A549 (cell line): ENCODE data around the gene RPN1. TPM values are rescaled to one million over a fixed set of nuclear protein-coding genes. Genes with fewer than 3 reads are reported as not detected.

Source experiments
- ATAC-seq, 2 experiments: fragments of 200-7000 bp in 1 of 2; fragments of >200 bp in 1 of 2; cut with Nextera tagmentation in 1 of 2; cut with Tn5 transposase in 1 of 2; 3 replicates each; pipeline versions ENCODE4 v1.8.0 to v1.9.1; 2018 to 2020; ENCODE audit warnings: mild to moderate bottlenecking in 1 of 2, moderate library complexity in 1 of 2
- CTCF ChIA-PET: fragments of 300-600 bp; sonication (Branson Sonifier 250); formaldehyde crosslinking; extraction: SDS; loops from one replicate; lab custom pipeline; 2021; ENCODE audit warnings: antibody characterized with exemption, inconsistent platforms; lab: Yijun Ruan, JAX
- POLR2A ChIA-PET: fragments of 350-600 bp; formaldehyde crosslinking; extraction: SDS; loops from one replicate; lab custom pipeline; 2021; ENCODE audit warnings: antibody characterized with exemption, inconsistent platforms; lab: Yijun Ruan, JAX
- DNase-seq, 2 experiments: peaks; one replicate each; pipeline versions ENCODE4 v3.0.0 to v3.0.0-alpha.2; 2011 to 2016; ENCODE audit warnings: low read depth in 1 of 2, low spot score in 1 of 2
- FAIRE-seq: peaks from 2 replicates; lab custom pipeline; 2011; peaks lifted over from hg19 to GRCh38; lab: Jason Lieb, UNC
- H3K27ac ChIP-seq, 2 experiments: fragments of >200 bp; sonication (Bioruptor Twin); formaldehyde crosslinking; 3 replicates each; pipeline ENCODE4 v1.5.1; 2016 to 2017
- H3K4me1 ChIP-seq: fragments of >200 bp; sonication (Bioruptor Twin); formaldehyde crosslinking; 3 replicates; pipeline ENCODE4 v1.6.1; 2016
- H3K4me2 ChIP-seq: fragments of >200 bp; sonication (Bioruptor Twin); formaldehyde crosslinking; 3 replicates; pipeline ENCODE4 v1.6.1; 2016
- H3K4me3 ChIP-seq: fragments of >200 bp; sonication (Bioruptor Twin); formaldehyde crosslinking; 3 replicates; pipeline ENCODE4 v1.5.1; 2016
- H3K9me3 ChIP-seq: fragments of >200 bp; sonication (Bioruptor Twin); formaldehyde crosslinking; 3 replicates; pipeline ENCODE4 v1.6.1; 2016
- CEBPB ChIP-seq, 2 experiments: fragments of >200 bp in 1 of 2; sonication (Bioruptor Twin) in 1 of 2; formaldehyde crosslinking in 1 of 2; IDR thresholded peaks; 2 replicates each; pipeline ENCODE4 v1.6.1; 2012 to 2016
- CHD2 ChIP-seq: fragments of 150-350 bp; IDR thresholded peaks from 2 replicates; pipeline ENCODE4 v1.6.1; 2014; ENCODE audit warnings: low read length; ENCODE audit not compliant: partially characterized antibody
- CHD4 ChIP-seq: fragments of 200-600 bp; sonication (generic); IDR thresholded peaks from 2 replicates; pipeline ENCODE4 v1.6.1; 2016; ENCODE audit warnings: antibody characterized with exemption, mild to moderate bottlenecking, borderline replicate concordance
- EHMT2 ChIP-seq: fragments of 200-600 bp; sonication (generic); IDR thresholded peaks from 2 replicates; pipeline ENCODE4 v1.6.1; 2016; ENCODE audit warnings: antibody characterized with exemption, low read depth, mild to moderate bottlenecking, moderate library complexity
- EP300 ChIP-seq, 2 experiments: fragments of >200 bp; sonication (Bioruptor Twin); formaldehyde crosslinking; IDR thresholded peaks; 2 replicates in 1 of 2; 3 replicates in 1 of 2; pipeline ENCODE4 v1.6.1; 2016 to 2017
- ESRRA ChIP-seq: fragments of 150-350 bp; IDR thresholded peaks from 2 replicates; pipeline ENCODE4 v1.6.1; 2014; ENCODE audit warnings: mild to moderate bottlenecking, low read length, borderline replicate concordance
- FOSB ChIP-seq: fragments of 250-450 bp; sonication (Bioruptor Pico); IDR thresholded peaks from 2 replicates; pipeline ENCODE4 v1.5.0; 2020; ENCODE audit warnings: mild to moderate bottlenecking, moderate library complexity
- FOXS1 ChIP-seq: fragments of 250-450 bp; sonication (Bioruptor Pico); IDR thresholded peaks from 2 replicates; pipeline ENCODE4 v1.5.0; 2020; ENCODE audit warnings: mild to moderate bottlenecking, moderate library complexity
- GATA3 ChIP-seq: IDR thresholded peaks from 2 replicates; pipeline ENCODE4 v1.6.1; 2012; ENCODE audit warnings: borderline replicate concordance
- HEYL ChIP-seq: fragments of 250-450 bp; sonication (Bioruptor Pico); IDR thresholded peaks from 2 replicates; pipeline ENCODE4 v1.8.0; 2021; ENCODE audit warnings: mild to moderate bottlenecking, moderate library complexity
- HOXB13 ChIP-seq: fragments of 250-450 bp; sonication (Bioruptor Pico); IDR thresholded peaks from 2 replicates; pipeline ENCODE4 v1.5.0; 2020; ENCODE audit warnings: low read depth, mild to moderate bottlenecking, moderate library complexity
- HOXB5 ChIP-seq: fragments of 250-450 bp; sonication (Bioruptor Pico); IDR thresholded peaks from 2 replicates; pipeline ENCODE4 v1.5.0; 2020; ENCODE audit warnings: mild to moderate bottlenecking, moderate library complexity
- JUN ChIP-seq, 2 experiments: fragments of >200 bp; sonication (Bioruptor Twin); formaldehyde crosslinking; IDR thresholded peaks; 2 replicates in 1 of 2; 3 replicates in 1 of 2; pipeline ENCODE4 v1.6.1; 2016 to 2017
- KDM1A ChIP-seq: fragments of 200-600 bp; sonication (generic); IDR thresholded peaks from 2 replicates; pipeline ENCODE4 v1.6.1; 2016; ENCODE audit warnings: low read depth, mild to moderate bottlenecking
- KDM5A ChIP-seq: fragments of 200-600 bp; sonication (generic); IDR thresholded peaks from 2 replicates; pipeline ENCODE4 v1.6.1; 2016; ENCODE audit warnings: antibody characterized with exemption, mild to moderate bottlenecking
- NPAS2 ChIP-seq: fragments of 250-450 bp; sonication (Bioruptor Pico); IDR thresholded peaks from 2 replicates; pipeline ENCODE4 v1.8.0; 2022; ENCODE audit warnings: mild to moderate bottlenecking, moderate library complexity, borderline replicate concordance
- POLR2AphosphoS2 ChIP-seq: conservative IDR thresholded peaks from 2 replicates; pipeline ENCODE4 v1.6.1; 2012; ENCODE audit warnings: low read length, improper control_type of control experiment, inconsistent platforms
- RAD21 ChIP-seq, 2 experiments: fragments of >200 bp in 1 of 2; sonication (Bioruptor Twin) in 1 of 2; formaldehyde crosslinking in 1 of 2; IDR thresholded peaks in 1 of 2; conservative IDR thresholded peaks in 1 of 2; 2 replicates in 1 of 2; 3 replicates in 1 of 2; pipeline ENCODE4 v1.6.1; 2012 to 2018; ENCODE audit warnings: inconsistent platforms in 1 of 2
- RARB ChIP-seq: fragments of 250-450 bp; sonication (Bioruptor Pico); IDR thresholded peaks from 2 replicates; pipeline ENCODE4 v1.8.0; 2021; ENCODE audit warnings: mild to moderate bottlenecking, moderate library complexity
- RFX5 ChIP-seq: fragments of 450-650 bp; IDR thresholded peaks from 2 replicates; pipeline ENCODE4 v1.7.1; 2014; ENCODE audit warnings: antibody characterized with exemption, mild to moderate bottlenecking, moderate library complexity
- RNF2 ChIP-seq: fragments of 200-600 bp; sonication (generic); IDR thresholded peaks from 2 replicates; pipeline ENCODE4 v1.6.1; 2016; ENCODE audit warnings: low read depth, mild to moderate bottlenecking, antibody characterized with exemption, moderate library complexity, borderline replicate concordance
- TFCP2L1 ChIP-seq: fragments of 250-450 bp; sonication (Bioruptor Pico); IDR thresholded peaks from 2 replicates; pipeline ENCODE4 v1.5.0; 2021; ENCODE audit warnings: mild to moderate bottlenecking
- TP53 ChIP-seq: fragments of 250-450 bp; sonication (Bioruptor Pico); IDR thresholded peaks from 2 replicates; pipeline ENCODE4 v1.5.0; 2021; ENCODE audit warnings: mild to moderate bottlenecking, moderate library complexity
- ZC3H11A ChIP-seq: fragments of 450-650 bp; IDR thresholded peaks from 2 replicates; pipeline ENCODE4 v1.6.1; 2014; ENCODE audit warnings: antibody characterized with exemption, mild to moderate bottlenecking
- ZNF302 ChIP-seq: fragments of 250-450 bp; sonication (Bioruptor Pico); IDR thresholded peaks from 2 replicates; pipeline ENCODE4 v1.9.0; 2021; ENCODE audit warnings: inconsistent platforms, mild to moderate bottlenecking, moderate library complexity
- WGBS: methylation state at CpG from one replicate; pipeline ENCODE4 v1.1.6; 2017; ENCODE audit errors: missing lambda C conversion rate; 5-methylcytosine and 5-hydroxymethylcytosine counted together
- polyA plus RNA-seq, 4 experiments: library from polyadenylated mRNA; depleted of rRNA in 3 of 4; stranded (reverse); fragments of >200 nt; fragmentation: RNase III in 1 of 4; extraction: RNeasy Plus Mini Kit Qiagen cat#74134 plus additional on column Dnase treatment in 1 of 4; gene quantifications; 2 replicates in 3 of 4; 3 replicates in 1 of 4; pipeline ENCODE4 v1.2.3, GENCODE V29; 2011 to 2017
- TF ChIP-seq, protein P1 (sequence below): IDR thresholded peaks from 2 replicates; pipeline ENCODE4 v1.6.1; 2012
- TF ChIP-seq, protein P2 (sequence below): fragments of 250-450 bp; sonication (Bioruptor Pico); IDR thresholded peaks from 2 replicates; pipeline ENCODE4 v1.5.0; 2020; ENCODE audit warnings: low read depth, mild to moderate bottlenecking, moderate library complexity
- TF ChIP-seq, protein P3 (sequence below): fragments of >200 bp; sonication (Bioruptor Twin); formaldehyde crosslinking; IDR thresholded peaks from 3 replicates; pipeline ENCODE4 v1.5.1; 2016
- TF ChIP-seq, protein P4 (sequence below): fragments of 450-650 bp; IDR thresholded peaks from 2 replicates; pipeline ENCODE4 v1.6.1; 2014; ENCODE audit warnings: antibody characterized with exemption

The RPN1 gene
- polyA plus RNA-seq, 2 of the 4 experiments (the other 2 are of a cell fraction): 145 to 279 TPM

DNA sequence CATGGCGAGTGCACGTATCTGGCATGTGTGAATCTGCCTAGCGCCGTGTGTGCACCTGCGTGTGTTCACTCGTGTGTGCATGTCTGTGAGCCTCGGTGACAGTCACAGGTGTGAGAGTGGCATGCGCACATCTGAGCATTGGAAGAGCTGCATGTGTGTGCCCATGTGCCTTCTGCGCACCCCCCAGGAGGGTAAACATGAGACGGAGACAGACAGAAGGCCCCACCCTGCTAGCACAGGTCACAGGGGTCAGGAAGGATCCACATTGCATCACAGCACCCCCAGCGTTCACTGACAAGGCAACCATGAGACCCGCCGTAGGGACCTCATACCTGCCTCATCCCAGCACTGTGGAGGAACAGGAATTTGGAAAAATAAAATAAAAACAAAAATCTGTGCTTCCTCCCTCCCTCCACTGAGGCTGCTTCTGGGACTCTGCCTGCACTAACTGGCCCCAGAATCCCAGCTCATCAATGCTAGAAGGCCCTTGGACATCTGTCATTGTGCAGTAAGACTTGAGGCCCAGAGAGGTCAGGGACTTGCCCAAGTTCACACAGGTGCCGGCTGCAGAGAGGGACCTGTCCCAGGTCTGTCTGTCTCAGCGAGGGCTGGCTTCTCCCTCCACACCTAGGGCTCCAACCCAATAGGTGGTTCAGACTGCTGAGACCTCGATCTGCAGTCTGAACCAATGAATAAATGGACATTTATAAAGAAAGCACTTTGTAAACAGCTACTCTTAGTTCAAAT, 37.4 kb downstream of the RPN1 start:
- FAIRE-seq (no peak), ATAC-seq (no peak), DNase-seq (no peak)
- Histone ChIP-seq H3K9me3 (no peaks in the 10 kb centered on the region), H3K4me2 (no peak overlapping the region), H3K4me1 (no peaks in the 10 kb centered on the region), H3K27ac (no peak overlapping the region), H3K4me3 (no peak overlapping the region)
- 91% methylated on average over 9 of the region's 16 CpGs for WGBS
- ChIA-PET CTCF (interaction anchor here (1.0 to 1.1 kb wide), 2 partner anchors 67 to 182 kb away, joined by 3 to 4 read pairs; no protein-coding TSS in a partner anchor), POLR2A (no interaction called here)
- no peak for TF ChIP-seq ZNF302
- TF ChIP-seq POLR2AphosphoS2: no peak
- TF ChIP-seq HEYL (CRISPR knock-in tag): no peak

DNA sequence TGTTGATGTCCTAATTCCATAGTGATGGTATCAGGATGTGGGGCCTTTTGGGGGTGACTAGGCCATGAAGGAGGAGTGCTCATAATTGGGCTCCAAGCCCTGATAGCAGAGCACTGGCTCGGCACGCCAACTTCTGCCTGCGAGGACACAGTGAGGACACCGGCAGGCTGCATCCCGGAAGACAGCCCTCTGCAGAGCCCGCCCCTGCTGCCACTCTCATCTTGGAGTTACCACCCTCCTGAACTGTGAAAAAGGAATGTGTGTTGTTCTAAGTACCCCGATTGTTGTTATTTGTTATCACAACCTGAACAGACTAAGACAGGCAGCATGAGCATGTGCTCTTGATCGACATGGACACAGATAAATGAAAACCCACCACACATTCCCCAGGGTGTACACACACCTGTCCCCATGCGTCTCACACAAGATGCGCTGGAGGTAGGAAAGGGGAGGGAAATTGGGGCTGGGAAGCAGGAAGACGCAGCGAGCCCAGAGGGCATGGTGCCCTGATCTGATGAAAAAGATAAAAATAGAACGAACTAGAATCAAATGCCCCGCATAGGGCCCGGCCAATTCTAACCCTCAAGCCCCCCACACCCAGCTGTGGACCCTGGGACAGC, 40.1 kb downstream of the RPN1 start:
- FAIRE-seq (no peak), ATAC-seq (no peak)

DNA sequence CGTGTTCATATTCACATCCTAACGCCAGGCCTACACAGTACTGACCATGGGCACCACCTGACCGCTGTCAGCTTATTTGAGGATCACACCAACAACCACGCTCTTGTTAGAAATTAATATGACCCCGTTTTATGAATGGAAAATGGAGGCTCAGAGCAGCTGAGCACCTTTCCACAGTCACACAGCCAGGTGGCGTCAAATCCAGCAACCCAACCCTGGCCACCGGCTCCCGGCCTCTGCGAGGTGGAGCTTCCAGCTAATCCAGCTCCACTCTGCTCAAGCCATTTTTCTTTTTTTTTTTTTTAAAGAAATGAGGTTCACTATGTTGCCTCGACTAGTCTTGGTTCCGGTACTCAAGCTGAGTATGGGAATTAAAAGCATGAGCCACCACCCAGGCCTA, 41.3 kb downstream of the RPN1 start:
- POLR2A ChIA-PET: no interaction called here
- Histone ChIP-seq H3K4me2 (no peak overlapping the region), H3K27ac (no peak overlapping the region), H3K4me1 (no peaks in the 10 kb centered on the region), H3K9me3 (no peaks in the 10 kb centered on the region), H3K4me3 (no peak overlapping the region)
- CTCF ChIA-PET: interaction anchor here (0.6 to 3.7 kb wide), 22 partner anchors 8 to 536 kb away, joined by 3 to 25 read pairs (median 6); no protein-coding TSS in a partner anchor
- ATAC-seq: no peak
- no peak for FAIRE-seq
- no peak for DNase-seq
- TF ChIP-seq FOXS1 (CRISPR knock-in tag): no peak
- TF ChIP-seq GATA3: no peak
- TF ChIP-seq RAD21 (conservative IDR thresholded peaks at IDR 0.05 in 1 of 2, IDR thresholded peaks at IDR 0.05 in 1 of 2): no peak
- TF ChIP-seq, protein P1, sequence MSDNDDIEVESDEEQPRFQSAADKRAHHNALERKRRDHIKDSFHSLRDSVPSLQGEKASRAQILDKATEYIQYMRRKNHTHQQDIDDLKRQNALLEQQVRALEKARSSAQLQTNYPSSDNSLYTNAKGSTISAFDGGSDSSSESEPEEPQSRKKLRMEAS: no peak
- TF ChIP-seq KDM1A: no peak
- TF ChIP-seq, protein P2, sequence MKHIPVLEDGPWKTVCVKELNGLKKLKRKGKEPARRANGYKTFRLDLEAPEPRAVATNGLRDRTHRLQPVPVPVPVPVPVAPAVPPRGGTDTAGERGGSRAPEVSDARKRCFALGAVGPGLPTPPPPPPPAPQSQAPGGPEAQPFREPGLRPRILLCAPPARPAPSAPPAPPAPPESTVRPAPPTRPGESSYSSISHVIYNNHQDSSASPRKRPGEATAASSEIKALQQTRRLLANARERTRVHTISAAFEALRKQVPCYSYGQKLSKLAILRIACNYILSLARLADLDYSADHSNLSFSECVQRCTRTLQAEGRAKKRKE (CRISPR knock-in tag): no peak
- TF ChIP-seq ESRRA: no peak
- no peak for TF ChIP-seq RFX5
- TF ChIP-seq RNF2: no peak
- TF ChIP-seq ZNF302: no peak
- TF ChIP-seq HOXB5 (CRISPR knock-in tag): no peak
- WGBS: 80% methylated on average over 11 of the region's 11 CpGs

More for the DNA sequence above, 40.1 kb downstream of the RPN1 start:
- H3K4me3 ChIP-seq: no peak overlapping the region
- CTCF ChIA-PET: no interaction called here
- no peaks in the 10 kb centered on the region for H3K9me3 ChIP-seq
- no peak overlapping the region for H3K4me2 ChIP-seq
- H3K4me1 ChIP-seq: no peaks in the 10 kb centered on the region
- TF ChIP-seq CHD4 (no peak), JUN (IDR thresholded peaks at IDR 0.05) (no peak), TFCP2L1 (CRISPR knock-in tag) (no peak), EP300 (IDR thresholded peaks at IDR 0.05) (no peak), ZC3H11A (no peak), EHMT2 (no peak), CEBPB (IDR thresholded peaks at IDR 0.05) (no peak), CHD2 (no peak), HOXB13 (CRISPR knock-in tag) (no peak), FOSB (CRISPR knock-in tag) (no peak), KDM5A (no peak), TP53 (CRISPR knock-in tag) (no peak), NPAS2 (CRISPR knock-in tag) (no peak), RARB (CRISPR knock-in tag) (no peak)
- TF ChIP-seq, protein P1: no peak
- TF ChIP-seq, protein P3, sequence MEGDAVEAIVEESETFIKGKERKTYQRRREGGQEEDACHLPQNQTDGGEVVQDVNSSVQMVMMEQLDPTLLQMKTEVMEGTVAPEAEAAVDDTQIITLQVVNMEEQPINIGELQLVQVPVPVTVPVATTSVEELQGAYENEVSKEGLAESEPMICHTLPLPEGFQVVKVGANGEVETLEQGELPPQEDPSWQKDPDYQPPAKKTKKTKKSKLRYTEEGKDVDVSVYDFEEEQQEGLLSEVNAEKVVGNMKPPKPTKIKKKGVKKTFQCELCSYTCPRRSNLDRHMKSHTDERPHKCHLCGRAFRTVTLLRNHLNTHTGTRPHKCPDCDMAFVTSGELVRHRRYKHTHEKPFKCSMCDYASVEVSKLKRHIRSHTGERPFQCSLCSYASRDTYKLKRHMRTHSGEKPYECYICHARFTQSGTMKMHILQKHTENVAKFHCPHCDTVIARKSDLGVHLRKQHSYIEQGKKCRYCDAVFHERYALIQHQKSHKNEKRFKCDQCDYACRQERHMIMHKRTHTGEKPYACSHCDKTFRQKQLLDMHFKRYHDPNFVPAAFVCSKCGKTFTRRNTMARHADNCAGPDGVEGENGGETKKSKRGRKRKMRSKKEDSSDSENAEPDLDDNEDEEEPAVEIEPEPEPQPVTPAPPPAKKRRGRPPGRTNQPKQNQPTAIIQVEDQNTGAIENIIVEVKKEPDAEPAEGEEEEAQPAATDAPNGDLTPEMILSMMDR: no peak
- TF ChIP-seq, protein P4, sequence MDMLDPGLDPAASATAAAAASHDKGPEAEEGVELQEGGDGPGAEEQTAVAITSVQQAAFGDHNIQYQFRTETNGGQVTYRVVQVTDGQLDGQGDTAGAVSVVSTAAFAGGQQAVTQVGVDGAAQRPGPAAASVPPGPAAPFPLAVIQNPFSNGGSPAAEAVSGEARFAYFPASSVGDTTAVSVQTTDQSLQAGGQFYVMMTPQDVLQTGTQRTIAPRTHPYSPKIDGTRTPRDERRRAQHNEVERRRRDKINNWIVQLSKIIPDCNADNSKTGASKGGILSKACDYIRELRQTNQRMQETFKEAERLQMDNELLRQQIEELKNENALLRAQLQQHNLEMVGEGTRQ: no peak
- TF ChIP-seq, all 56 proteins: peak for 0
- no peak for DNase-seq
- 85% methylated on average over 14 of the region's 15 CpGs for WGBS
- POLR2A ChIA-PET: no interaction called here
- H3K27ac ChIP-seq: no peak overlapping the region
